HG03520 (cell line): ENCODE measurements around the gene NMRAL1.
A peak's percentile ranks its signal among the peaks of the same experiment; 100 is the strongest.

Experiments
- ATAC-seq: cut with Tn5 transposase; IDR thresholded peaks from one replicate; pipeline ENCODE4 v1.9.1; 2021; ENCODE audit warnings: mild to moderate bottlenecking, moderate library complexity; ENCODE audit not compliant: unreplicated experiment

The NMRAL1 gene

GRCh38 chr16:4474192-4474961 is at the start of gene NMRAL1:
TSS of gene NMRAL1 (minus strand) at chr16:4474625. CDS start at chr16:4474132, 493 bp downstream.
- ATAC-seq = peak; percentile 41

- ATAC-seq = no peak
These were observed 49.3 kb upstream of the NMRAL1 start for GRCh38 chr16:4523686-4524085.

GRCh38 chr16:4522051-4522581 is 47.7 kb upstream of the NMRAL1 start:
- ATAC-seq = no peak

- ATAC-seq = no peak
These were observed 46.5 kb upstream of the NMRAL1 start for GRCh38 chr16:4520913-4521312.

GRCh38 chr16:4519274-4520058 is 45.0 kb upstream of the NMRAL1 start:
- ATAC-seq = no peak

GRCh38 chr16:4517812-4518680 is 43.6 kb upstream of the NMRAL1 start:
- ATAC-seq = no peak

- peak; percentile 49 for ATAC-seq
These were observed 41.3 kb upstream of the NMRAL1 start for GRCh38 chr16:4515611-4516233.

GRCh38 chr16:4514606-4515005 is 40.2 kb upstream of the NMRAL1 start:
- no peak for ATAC-seq

GRCh38 chr16:4513881-4514280 is 39.5 kb upstream of the NMRAL1 start:
- ATAC-seq = no peak

- ATAC-seq = no peak
These were observed 38.8 kb upstream of the NMRAL1 start for GRCh38 chr16:4513086-4513860.

- ATAC-seq = no peak
These were observed 38.0 kb upstream of the NMRAL1 start for GRCh38 chr16:4512473-4512872.

GRCh38 chr16:4511441-4512082 is 37.1 kb upstream of the NMRAL1 start:
- ATAC-seq = no peak

GRCh38 chr16:4510747-4511426 is 36.5 kb upstream of the NMRAL1 start:
- ATAC-seq = no peak

GRCh38 chr16:4510131-4510530 is 35.7 kb upstream of the NMRAL1 start:
- ATAC-seq = no peak

GRCh38 chr16:4509420-4509819 is 35.0 kb upstream of the NMRAL1 start:
- no peak for ATAC-seq

GRCh38 chr16:4508806-4509205 is 34.4 kb upstream of the NMRAL1 start:
- no peak for ATAC-seq

GRCh38 chr16:4507588-4508345 is 33.3 kb upstream of the NMRAL1 start:
- no peak for ATAC-seq

GRCh38 chr16:4506450-4506849 is 32.0 kb upstream of the NMRAL1 start:
- no peak for ATAC-seq
